KOPT-K1 (cell line): ENCODE data around the gene GRAMD4.

Source experiments
- H3K27ac ChIP-seq: fragments of 200-600 bp; sonication (generic); 2 replicates; pipeline ENCODE4 v1.5.1; 2016; ENCODE audit warnings: antibody characterized with exemption, mild to moderate bottlenecking, low read depth, low read length; ENCODE audit not compliant: poor library complexity, severe bottlenecking
- H3K36me3 ChIP-seq: fragments of 200-600 bp; sonication (generic); 2 replicates; pipeline ENCODE4 v1.5.1; 2017; ENCODE audit warnings: antibody characterized with exemption, mild to moderate bottlenecking, low read length, moderate library complexity; ENCODE audit not compliant: insufficient read depth
- H3K9me3 ChIP-seq: fragments of 200-600 bp; sonication (generic); 2 replicates; pipeline ENCODE4 v1.5.1; 2017; ENCODE audit warnings: antibody characterized with exemption, low read length, mild to moderate bottlenecking; ENCODE audit not compliant: insufficient read depth, poor library complexity, severe bottlenecking

The GRAMD4 gene

GRCh38 chr22:46579751-46580449, 40.3 kb upstream of the GRAMD4 start:
- peak overlapping the region; percentile 81 for H3K27ac ChIP-seq

GRCh38 chr22:46580940-46581537, 39.1 kb upstream of the GRAMD4 start:
- Histone ChIP-seq H3K9me3 (no peaks in the 10 kb centered on the region), H3K27ac (peak overlapping the region; percentile 46), H3K36me3 (peaks cover 5% of the 10 kb centered on the region; the same call in 1 of the 2 replicates)

More at GRCh38 chr22:46579751-46580449, 40.3 kb upstream of the GRAMD4 start:
- Histone ChIP-seq H3K9me3 (no peaks in the 10 kb centered on the region), H3K36me3 (no peaks in the 10 kb centered on the region; the same call in 1 of the 2 replicates)

GRCh38 chr22:46581538-46582244, 38.5 kb upstream of the GRAMD4 start:
- peaks cover 5% of the 10 kb centered on the region; the same call in 1 of the 2 replicates for H3K36me3 ChIP-seq
- no peaks in the 10 kb centered on the region for H3K9me3 ChIP-seq
- peak overlapping the region; percentile 46 for H3K27ac ChIP-seq

GRCh38 chr22:46582281-46582933, 37.8 kb upstream of the GRAMD4 start:
- Histone ChIP-seq H3K9me3 (no peaks in the 10 kb centered on the region), H3K27ac (peak overlapping the region; percentile 46), H3K36me3 (peaks cover 5% of the 10 kb centered on the region; the same call in 1 of the 2 replicates)

GRCh38 chr22:46583571-46583970, 36.6 kb upstream of the GRAMD4 start:
- no peaks in the 10 kb centered on the region for H3K9me3 ChIP-seq
- peaks cover 5% of the 10 kb centered on the region; the same call in 1 of the 2 replicates for H3K36me3 ChIP-seq
- H3K27ac ChIP-seq: no peak overlapping the region

- Histone ChIP-seq H3K27ac (no peak overlapping the region), H3K36me3 (peaks cover 5% of the 10 kb centered on the region; the same call in 1 of the 2 replicates)
Measured at GRCh38 chr22:46584081-46584921, 35.9 kb upstream of the GRAMD4 start.

DNA sequence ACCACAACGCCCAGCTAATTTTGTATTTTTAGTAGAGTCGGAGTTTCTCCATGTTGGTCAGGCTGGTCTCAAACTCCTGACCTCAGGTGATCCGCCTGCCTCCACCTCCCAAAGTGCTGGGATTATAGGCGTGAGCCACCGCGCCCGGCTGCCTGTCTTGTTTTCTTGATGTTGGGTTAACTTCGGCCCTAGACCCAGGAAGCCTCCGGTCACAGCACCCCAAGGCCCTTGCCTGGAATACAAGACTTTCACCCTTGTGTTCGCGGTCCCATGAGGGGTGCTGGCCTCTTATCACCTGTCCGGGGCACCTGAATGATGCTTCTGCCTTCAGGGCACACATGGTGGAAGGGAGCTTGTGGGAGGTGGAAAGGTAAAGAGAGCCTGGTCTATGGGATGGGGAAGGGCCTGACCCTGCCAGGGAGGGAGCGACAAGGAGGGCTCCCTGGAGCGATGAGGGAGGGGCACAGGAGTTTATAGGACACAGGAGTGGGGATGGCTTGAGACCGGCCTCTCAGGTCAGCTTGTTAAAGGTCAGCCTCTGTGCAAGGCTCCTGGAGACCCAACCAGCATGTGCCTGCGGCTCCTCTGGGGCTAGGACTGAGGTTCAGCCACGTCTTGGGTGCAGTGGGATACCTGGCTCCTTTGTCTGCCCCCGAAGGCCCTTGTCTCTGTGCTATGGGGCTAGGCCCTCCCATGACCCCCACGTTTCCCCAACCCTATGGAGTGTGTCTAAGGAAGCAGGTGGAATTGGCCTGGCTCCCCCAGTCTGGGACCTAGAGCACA, 34.7 kb upstream of the GRAMD4 start:
- Histone ChIP-seq H3K27ac (no peak overlapping the region), H3K36me3 (peaks cover 5% of the 10 kb centered on the region; the same call in 1 of the 2 replicates), H3K9me3 (no peaks in the 10 kb centered on the region)

More at GRCh38 chr22:46584081-46584921, 35.9 kb upstream of the GRAMD4 start:
- H3K9me3 ChIP-seq: no peaks in the 10 kb centered on the region

DNA sequence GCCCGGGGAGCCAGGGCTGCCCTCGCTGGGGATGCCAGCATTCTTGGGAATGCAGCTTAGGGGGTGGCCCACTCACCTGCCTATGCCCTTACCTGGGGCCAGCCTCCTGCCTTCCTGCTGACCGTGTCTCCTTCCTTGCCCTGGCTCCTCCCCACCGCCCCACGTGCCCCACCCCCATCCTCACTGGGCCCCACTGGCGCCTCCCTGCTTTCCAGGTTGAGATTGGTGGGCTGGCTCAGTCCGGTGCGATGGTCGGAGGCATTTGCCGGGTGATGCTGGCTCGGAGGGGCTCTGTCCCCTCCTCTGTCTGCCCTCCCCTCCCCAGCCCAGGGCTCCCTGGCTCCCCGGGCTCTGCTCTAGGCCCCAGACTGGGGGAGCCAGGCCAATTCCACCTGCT, 34.1 kb upstream of the GRAMD4 start:
- peaks cover 5% of the 10 kb centered on the region; the same call in 1 of the 2 replicates for H3K36me3 ChIP-seq
- peak overlapping the region; percentile 88 for H3K27ac ChIP-seq
- H3K9me3 ChIP-seq: no peaks in the 10 kb centered on the region

- Histone ChIP-seq H3K27ac (peak overlapping the region; percentile 88), H3K36me3 (peaks cover 5% of the 10 kb centered on the region; the same call in 1 of the 2 replicates), H3K9me3 (no peaks in the 10 kb centered on the region)
Measured at GRCh38 chr22:46586531-46587011, 33.6 kb upstream of the GRAMD4 start.

DNA sequence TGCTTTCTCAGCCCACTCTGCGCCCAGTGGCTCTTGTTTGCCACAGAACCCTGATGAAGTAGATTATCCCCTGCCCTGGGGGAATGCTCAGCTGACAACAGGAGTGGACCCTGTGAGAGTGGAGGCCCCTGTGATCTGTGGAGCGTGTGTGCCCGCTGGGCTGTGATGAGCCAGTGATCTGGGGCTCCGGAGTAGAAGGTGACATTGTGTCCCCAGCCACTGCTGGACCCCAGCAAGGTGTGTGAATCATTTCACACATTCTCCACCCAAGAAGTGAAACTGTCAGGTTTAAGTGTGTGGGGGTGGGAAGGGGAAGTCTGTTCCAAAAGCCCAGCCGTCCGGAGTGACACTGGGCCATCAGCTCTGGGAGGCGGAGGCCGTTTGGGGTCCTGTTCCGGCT, 33.1 kb upstream of the GRAMD4 start:
- Histone ChIP-seq H3K36me3 (peaks cover 5% of the 10 kb centered on the region; the same call in 1 of the 2 replicates), H3K9me3 (no peaks in the 10 kb centered on the region), H3K27ac (peak overlapping the region; percentile 88)

GRCh38 chr22:46587492-46588278, 32.5 kb upstream of the GRAMD4 start:
- Histone ChIP-seq H3K27ac (peak overlapping the region; percentile 88), H3K9me3 (no peaks in the 10 kb centered on the region), H3K36me3 (peaks cover 5% of the 10 kb centered on the region; the same call in 1 of the 2 replicates)

DNA sequence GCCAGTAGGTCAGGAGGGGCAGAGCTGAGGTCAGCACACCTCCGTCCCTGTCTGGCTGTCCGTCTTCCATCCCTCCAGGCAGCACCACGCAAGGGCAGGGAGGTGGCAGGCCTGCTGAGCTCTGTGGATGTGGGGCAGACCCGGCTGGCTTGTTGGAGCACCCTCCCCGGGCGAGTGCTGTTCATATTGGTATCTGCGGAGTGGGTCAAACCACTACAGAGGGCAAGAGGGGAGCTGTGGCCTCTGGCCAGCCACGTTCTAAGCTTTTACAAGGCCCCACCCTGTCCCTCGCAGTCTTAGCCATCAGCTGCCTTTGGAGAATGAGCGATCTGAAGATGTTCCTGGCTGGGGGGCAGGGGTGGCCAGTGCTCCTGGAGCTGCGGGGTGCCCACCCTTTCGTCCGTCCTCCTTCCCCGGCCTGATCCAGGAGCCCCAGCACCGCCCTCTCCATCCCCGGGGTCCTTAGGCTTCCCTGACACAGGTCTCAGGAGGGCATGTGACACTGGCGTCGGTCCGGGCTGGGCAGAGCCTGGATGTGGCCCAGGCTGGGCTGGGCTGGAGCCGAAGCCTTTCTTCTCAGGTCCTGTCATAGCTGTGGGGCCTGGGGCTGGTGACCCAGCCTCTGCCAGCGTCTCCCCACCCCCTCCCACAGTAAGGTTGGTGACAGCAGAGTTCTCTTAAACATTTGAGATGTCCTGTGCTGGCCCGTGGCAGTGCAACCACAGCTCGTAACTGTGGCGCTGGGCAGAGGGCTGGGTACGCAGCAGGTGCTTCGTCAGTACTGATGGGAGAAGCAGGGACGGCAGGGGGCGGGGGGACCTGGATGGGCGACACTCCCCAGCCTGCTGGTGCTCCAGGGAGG, 31.7 kb upstream of the GRAMD4 start:
- peak overlapping the region; percentile 88 for H3K27ac ChIP-seq
- H3K36me3 ChIP-seq: peaks cover 5% of the 10 kb centered on the region; the same call in 1 of the 2 replicates
- no peaks in the 10 kb centered on the region for H3K9me3 ChIP-seq
